D721Med (cell line): Measurements from ENCODE around the gene CDAN1.

Experiments used
- DNase-seq: peaks from one replicate; pipeline ENCODE4 v3.0.0; 2011; ENCODE audit warnings: low spot score; ENCODE audit not compliant: insufficient read length
- FAIRE-seq: peaks from 2 replicates; lab custom pipeline; 2011; peaks lifted over from hg19 to GRCh38; lab: Jason Lieb, UNC
- TF ChIP-seq, protein P1 (sequence below): IDR thresholded peaks from 2 replicates; pipeline ENCODE4 v1.5.1; 2012; ENCODE audit warnings: mild to moderate bottlenecking, control low read depth; ENCODE audit not compliant: insufficient read depth; ENCODE audit errors: missing control alignments

The CDAN1 gene

GRCh38 chr15:42693496-42693895, 43.4 kb downstream of the CDAN1 start:
- FAIRE-seq (no peak), DNase-seq (no peak)
- TF ChIP-seq, protein P1, sequence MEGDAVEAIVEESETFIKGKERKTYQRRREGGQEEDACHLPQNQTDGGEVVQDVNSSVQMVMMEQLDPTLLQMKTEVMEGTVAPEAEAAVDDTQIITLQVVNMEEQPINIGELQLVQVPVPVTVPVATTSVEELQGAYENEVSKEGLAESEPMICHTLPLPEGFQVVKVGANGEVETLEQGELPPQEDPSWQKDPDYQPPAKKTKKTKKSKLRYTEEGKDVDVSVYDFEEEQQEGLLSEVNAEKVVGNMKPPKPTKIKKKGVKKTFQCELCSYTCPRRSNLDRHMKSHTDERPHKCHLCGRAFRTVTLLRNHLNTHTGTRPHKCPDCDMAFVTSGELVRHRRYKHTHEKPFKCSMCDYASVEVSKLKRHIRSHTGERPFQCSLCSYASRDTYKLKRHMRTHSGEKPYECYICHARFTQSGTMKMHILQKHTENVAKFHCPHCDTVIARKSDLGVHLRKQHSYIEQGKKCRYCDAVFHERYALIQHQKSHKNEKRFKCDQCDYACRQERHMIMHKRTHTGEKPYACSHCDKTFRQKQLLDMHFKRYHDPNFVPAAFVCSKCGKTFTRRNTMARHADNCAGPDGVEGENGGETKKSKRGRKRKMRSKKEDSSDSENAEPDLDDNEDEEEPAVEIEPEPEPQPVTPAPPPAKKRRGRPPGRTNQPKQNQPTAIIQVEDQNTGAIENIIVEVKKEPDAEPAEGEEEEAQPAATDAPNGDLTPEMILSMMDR = no peak

- FAIRE-seq = no peak
- DNase-seq = no peak
- TF ChIP-seq, protein P1 = no peak
These were observed 43.9 kb downstream of the CDAN1 start for GRCh38 chr15:42692997-42693396.

DNA sequence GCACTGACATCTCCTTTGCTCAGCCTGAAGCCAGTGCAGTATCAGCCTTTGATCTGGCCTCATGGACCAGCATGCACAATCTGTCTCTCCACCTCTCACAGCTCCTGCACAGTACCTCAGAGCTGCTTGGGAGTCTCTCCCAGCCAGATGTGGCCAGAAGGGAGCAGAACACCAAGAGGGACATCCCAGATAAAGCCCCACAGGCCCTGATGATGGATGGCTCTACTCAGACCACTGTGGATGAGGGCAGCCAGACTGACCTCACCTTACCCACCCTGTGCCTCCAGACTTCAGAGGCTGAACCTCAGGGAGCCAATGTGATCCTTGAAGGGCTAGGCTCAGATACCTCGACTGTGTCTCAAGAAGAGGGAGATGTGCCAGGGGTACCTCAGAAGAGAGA, 44.4 kb downstream of the CDAN1 start:
- DNase-seq = no peak
- TF ChIP-seq, protein P1 = no peak
- FAIRE-seq = no peak

DNA sequence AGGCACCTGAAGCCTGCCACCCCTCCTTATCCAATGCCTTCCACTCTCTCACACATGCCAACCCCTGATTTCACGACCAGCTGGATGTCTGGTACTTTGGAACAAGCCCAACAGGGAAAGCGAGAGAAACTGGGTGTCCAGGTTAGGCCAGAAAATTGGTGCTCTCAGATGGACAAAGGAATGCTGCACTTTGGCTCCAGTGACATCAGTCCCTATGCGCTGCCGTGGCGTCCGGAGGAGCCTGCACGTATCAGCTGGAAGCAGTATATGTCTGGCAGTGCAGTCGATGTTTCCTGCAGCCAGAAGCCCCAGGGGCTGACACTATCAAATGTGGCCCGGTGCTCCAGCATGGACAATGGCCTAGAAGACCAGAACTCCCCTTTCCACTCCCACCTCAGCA, 45.2 kb downstream of the CDAN1 start:
- DNase-seq = no peak
- FAIRE-seq = no peak
- TF ChIP-seq, protein P1 = no peak

DNA sequence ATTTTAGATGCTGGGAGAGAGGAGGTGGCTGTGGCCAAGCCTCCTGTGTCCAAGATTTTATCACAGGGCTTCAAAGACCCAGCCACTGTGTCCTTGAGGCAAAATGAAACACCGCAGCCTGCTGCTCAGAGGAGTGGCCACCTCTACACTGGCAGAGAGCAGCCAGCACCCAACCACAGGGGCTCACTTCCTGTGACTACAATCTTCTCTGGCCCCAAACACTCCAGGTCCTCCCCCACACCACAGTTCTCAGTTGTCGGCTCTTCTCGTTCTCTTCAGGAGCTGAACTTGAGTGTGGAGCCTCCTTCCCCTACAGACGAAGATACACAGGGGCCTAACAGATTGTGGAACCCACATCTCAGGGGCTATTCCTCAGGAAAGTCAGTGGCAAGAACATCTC, 45.6 kb downstream of the CDAN1 start:
- FAIRE-seq = no peak
- TF ChIP-seq, protein P1 = no peak
- DNase-seq = no peak

DNA sequence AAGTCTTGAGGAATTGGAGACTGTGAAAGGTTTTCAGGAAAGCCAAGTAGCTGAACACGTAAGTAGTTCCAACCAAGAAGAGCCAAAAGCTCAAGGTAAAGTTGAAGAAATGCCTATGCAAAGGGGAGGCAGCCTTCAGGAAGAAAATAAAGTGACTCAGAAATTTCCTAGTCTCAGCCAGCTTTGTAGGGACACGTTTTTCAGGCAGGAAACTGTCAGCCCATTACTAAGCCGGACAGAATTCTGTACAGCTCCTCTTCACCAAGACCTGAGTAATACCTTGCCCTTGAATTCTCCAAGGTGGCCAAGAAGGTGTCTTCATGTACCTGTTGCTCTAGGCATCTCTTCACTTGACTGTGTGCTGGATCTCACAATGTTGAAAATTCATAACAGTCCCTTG, 48.6 kb downstream of the CDAN1 start:
- TF ChIP-seq, protein P1 = no peak
- DNase-seq = no peak
- FAIRE-seq = no peak

- DNase-seq (no peak), FAIRE-seq (no peak)
- TF ChIP-seq, protein P1 = no peak
These were observed 49.2 kb downstream of the CDAN1 start for GRCh38 chr15:42687740-42688139.
